Activated CD8-positive, alpha-beta memory T cell treated with anti-CD3 and anti-CD28 coated beads for 48 hours (primary cell): ENCODE results near the gene MYOD1.

Source experiments
- DNase-seq, 3 experiments: peaks; one replicate each; pipeline ENCODE4 v3.0.0-alpha.2; 2020; ENCODE audit warnings: low read depth in 2 of 3, low spot score in 2 of 3

MYOD1 gene

GRCh38 chr11:17700991-17701390 is 18.4 kb upstream of the MYOD1 start:
- no peak for DNase-seq

DNA sequence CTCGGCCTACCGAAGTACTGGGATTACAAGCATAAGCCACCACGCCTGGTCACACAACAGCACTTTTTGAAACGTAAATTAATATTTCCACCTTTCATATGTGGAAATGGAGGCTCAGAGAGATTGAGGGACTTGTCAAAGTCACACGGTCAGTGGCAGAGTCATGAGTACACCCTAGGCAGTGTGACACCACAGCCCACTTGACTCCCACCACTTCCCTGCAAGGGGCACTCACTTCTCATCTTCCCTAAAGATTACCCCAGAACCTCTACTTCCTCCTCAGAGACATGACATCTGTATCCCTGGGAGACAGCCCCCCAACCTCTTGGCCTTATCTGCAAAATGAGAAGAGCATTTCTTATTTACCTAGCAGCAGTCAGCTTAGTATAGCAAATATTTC is 16.5 kb upstream of the MYOD1 start:
- no peak for DNase-seq

GRCh38 chr11:17703951-17704350 is 15.4 kb upstream of the MYOD1 start:
- no peak for DNase-seq

DNA sequence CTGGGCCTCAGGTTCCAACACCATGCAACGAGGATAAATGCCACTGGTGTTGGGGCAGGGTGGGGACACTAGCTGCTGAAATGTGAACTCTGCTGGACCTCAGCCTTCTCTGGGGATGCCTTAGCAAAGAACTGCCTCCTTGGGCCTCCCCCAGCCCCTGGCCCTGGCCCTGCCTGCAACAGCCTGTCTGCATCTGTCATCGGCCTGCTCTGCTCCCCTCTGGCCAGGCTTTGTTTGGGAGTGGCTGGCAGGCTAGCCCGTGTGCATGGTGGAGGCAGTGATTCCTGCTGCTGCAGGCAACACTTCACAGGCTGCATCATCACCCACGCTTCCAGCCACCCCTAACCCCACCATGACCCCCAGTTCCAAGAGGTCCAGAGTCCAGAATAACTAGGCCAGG is 11.5 kb upstream of the MYOD1 start:
- no peak for DNase-seq

DNA sequence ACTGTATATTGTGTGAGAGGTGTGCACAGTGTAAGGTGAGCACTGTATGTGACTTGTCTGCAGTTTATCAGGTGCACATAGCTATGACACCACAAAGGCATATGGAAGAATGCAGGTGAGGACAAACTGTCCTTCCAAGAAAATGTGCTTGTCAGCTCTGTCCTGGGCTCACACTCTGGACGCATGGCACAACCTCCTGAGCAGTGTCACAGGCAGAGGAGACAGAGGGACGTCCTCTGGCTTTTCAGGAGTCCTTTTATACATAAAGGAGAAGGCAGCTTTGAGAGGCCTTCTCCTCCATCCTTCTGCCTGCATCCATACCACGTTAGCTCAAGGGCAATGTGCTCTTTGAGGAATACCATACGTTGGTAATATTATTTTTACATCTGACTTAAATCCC is 7.5 kb upstream of the MYOD1 start:
- DNase-seq: no peak

DNA sequence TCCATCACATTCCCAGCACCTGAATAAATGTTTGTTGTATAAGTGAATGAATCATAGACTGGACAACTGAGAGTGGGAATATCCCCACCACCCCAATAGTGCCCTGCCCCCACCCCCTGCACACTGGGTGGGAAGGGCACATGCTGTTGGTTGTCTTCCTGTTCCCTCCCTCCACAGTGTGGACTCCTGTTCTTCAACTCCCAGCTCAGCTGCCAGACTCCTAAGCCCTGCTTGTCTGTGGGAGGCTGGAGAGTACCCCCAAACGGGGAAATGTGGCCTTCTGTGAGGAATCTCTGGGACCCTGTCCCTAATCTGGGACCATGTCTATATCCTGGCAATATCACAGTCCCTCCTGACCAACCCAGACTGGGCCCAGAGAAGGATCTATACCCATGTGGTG is 5.5 kb upstream of the MYOD1 start:
- DNase-seq: no peak

- DNase-seq: no peak
Measured at GRCh38 chr11:17714356-17714854, 5.0 kb upstream of the MYOD1 start.

GRCh38 chr11:17714870-17715269 is 4.5 kb upstream of the MYOD1 start:
- no peak for DNase-seq

- DNase-seq: no peak
Measured at GRCh38 chr11:17716807-17717206, 2.6 kb upstream of the MYOD1 start.

- no peak for DNase-seq
Measured at GRCh38 chr11:17718015-17718414, 1.4 kb upstream of the MYOD1 start.

DNA sequence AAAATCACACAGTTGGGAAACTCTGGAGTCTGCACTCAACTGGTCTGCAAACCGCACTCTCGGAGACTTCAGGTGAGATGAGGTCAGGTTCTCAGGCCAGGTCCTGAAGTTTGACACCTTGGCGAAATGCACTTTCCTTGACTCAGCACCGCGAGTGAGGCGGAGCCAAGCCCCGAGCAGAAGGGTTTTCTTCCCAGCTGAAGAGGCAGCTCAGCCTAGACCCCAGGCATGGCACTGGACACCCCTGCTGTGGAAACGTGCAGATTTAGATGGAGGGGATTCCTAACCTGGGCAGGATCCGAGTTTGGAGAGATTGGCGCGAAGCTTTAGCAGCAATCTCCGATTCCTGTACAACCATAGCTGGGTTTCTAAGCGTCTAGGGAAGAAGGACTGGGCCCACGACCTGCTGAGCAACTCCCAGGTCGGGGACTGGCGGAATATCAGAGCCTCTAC is 835 bp upstream of the MYOD1 start:
- no peak for DNase-seq

GRCh38 chr11:17719938-17720795 is 796 bp downstream of the MYOD1 start:
- no peak for DNase-seq

DNA sequence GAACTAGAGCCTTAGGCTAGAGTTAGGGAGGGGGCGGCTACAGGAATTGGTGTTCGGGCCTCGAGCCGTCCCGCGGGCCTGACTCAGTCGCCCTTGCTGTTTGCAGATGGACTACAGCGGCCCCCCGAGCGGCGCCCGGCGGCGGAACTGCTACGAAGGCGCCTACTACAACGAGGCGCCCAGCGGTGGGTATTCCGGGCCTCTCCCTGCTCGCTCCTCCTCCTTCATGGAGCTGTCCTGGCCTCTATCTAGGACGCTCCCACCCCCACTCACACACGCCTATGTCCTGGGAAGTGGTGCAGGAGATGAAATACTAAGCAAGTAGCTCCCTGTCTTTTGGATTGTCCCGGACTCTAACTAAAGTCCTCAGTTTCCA is 1.4 kb downstream of the MYOD1 start:
- DNase-seq: no peak

DNA sequence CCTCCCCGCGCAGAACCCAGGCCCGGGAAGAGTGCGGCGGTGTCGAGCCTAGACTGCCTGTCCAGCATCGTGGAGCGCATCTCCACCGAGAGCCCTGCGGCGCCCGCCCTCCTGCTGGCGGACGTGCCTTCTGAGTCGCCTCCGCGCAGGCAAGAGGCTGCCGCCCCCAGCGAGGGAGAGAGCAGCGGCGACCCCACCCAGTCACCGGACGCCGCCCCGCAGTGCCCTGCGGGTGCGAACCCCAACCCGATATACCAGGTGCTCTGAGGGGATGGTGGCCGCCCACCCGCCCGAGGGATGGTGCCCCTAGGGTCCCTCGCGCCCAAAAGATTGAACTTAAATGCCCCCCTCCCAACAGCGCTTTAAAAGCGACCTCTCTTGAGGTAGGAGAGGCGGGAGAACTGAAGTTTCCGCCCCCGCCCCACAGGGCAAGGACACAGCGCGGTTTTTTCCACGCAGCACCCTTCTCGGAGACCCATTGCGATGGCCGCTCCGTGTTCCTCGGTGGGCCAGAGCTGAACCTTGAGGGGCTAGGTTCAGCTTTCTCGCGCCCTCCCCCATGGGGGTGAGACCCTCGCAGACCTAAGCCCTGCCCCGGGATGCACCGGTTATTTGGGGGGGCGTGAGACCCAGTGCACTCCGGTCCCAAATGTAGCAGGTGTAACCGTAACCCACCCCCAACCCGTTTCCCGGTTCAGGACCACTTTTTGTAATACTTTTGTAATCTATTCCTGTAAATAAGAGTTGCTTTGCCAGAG is 2.0 kb downstream of the MYOD1 start:
- no peak for DNase-seq

DNA sequence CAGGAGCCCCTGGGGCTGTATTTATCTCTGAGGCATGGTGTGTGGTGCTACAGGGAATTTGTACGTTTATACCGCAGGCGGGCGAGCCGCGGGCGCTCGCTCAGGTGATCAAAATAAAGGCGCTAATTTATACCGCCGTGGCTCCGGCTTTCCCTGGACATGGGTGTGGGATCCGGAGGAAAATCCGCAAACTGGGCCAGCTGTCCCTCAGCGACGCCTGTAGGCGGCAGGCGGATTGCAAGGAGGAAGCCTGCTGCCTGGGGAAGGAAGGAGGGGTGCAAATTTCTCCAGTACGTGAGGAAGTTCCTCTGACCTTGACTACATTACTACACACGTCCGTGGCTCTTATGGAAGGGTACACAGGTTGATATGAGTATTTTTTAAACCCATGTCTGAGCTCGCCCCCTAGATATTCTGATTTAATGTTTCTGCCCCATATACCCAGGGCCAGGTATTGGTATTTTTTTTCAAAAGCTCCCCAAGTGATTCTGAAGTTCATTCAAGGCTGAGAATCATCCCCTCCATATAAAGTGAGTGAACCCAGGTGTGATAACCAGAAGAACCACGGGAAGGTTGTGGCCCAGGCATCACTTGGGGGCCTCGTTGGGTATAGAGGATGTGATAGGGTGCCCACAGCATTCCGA is 2.8 kb downstream of the MYOD1 start:
- DNase-seq: no peak

DNA sequence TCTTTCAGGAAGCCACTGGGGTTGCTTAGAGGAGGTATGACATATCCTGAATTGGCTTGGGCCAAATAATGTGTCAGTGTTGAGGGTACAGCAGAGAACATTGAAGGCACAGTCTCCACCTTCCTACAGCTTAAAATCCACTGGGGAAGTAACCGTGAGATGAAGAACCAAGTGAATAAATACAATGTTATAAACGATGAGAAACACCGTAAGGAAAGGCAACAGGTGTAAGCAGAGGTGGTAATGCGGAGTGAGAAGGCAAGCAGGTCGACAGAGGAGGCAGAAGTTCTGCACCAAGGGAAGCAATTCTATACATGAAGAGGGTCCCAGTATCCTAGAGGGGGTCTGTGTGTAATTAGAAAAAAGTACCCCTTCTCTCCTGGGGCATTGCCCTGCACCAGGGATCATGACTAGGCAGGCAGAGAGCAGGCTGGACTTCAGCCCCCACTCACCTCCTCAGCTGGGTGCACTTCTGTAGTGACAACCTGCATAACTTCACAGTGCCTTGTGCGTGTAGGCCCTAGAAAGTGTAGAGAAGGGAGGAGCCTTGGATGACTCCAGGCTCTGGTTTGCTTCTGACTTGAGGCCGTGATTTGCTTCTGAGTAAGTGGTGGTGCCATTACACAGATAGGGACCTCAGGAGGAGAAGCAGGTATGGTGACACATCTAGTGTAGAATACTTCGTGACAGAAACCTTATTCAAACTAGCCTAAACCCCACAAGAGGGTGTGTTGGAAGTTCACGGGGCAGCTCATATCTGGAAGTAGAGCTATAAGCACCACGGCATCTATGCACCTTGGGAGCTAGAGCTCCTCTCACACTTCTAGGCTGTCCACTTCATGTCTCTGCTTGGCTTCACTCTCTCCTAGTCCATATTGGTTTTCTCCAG is 4.9 kb downstream of the MYOD1 start:
- no peak for DNase-seq

DNA sequence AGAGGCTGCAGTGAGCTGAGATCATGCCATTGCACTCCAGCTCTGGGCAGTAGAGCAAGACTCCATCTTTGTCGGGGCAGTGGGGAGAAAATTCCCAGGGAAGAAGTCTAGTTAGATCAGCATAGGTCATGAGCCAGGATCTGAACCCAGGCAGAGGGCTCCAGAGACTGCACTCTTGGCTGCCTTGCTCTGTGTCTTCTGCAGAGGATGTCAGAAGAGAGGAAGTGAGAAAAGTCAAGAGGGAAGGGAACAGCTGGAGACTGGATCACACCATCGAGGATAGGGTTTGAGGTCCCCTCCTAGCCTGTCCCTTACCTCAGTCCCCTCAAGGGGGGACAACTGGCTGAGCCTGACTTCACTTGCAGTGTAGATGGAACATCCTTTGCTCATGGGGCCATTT is 5.8 kb downstream of the MYOD1 start:
- DNase-seq: no peak

DNA sequence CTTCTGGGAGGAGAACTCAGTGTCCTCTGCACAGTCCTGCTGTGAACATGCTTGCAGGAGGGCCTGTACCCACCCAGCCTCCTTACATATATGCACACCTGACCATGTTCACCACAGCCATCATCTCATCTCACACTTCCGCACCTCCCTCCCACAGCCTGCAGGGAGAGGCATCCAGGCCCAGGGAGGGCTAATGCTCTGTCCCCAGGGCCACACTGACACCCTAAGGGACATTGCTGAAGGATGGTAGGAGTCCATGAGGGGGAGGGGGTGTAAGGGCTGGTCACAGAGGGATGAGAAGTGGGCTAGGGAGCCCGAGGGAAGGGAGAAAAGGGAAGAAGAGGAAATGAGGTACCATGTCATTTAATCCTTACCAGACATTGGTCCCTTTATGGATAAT is 10.8 kb downstream of the MYOD1 start:
- no peak for DNase-seq

DNA sequence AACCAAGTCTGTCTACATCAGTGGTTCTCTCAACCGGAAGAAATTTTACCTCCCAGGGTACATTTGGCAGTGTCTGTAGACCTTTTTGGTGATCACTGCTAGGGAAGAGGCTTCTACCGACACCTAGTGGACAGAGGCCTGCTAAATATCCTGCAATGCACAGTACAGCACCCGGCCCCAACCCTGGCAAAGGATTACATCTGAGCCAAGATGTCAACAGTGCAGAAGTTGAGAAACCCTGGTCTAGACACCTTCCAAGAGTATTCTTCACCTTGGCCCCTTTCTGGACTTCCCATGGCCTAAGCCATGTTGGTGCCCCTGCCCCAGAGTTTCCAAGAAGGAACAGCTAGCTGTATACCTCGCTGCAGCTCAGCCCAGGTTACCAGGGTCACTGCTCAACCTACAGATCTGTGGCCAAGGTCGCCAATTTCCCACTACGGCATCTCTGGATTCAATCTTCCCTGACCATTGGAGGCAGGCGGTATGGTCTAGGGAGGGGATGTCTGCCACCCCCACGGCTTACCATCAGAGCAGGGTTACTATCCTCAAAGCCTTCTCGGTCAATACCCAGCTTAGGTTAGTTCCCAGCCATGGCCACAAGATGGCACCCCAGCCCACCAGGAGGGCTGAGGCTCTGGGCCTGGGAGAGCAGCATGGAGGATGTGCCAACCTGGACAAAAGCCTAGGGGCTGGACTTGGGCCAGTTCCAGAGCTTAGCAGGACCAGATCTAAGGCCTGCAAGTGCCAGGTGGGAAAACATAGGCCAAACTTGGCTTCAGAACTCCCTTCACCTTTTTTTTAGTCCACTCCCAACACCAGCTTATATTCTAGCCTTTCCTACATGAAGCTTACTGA is 11.5 kb downstream of the MYOD1 start:
- peak in 2 of 3 experiments; percentile 40 to 53 for DNase-seq

- no peak for DNase-seq
Measured at GRCh38 chr11:17733261-17733660, 13.9 kb downstream of the MYOD1 start.
